GM21786 (cell line): ENCODE results near the gene CCSAP.
A peak's percentile ranks its signal among the peaks of the same experiment; 100 is the strongest.

Source experiments
- ATAC-seq: cut with Tn5 transposase; IDR thresholded peaks from one replicate; pipeline ENCODE4 v1.9.1; 2021; ENCODE audit not compliant: unreplicated experiment

The CCSAP gene

GRCh38 chr1:229288516-229288915 is 54.3 kb downstream of the CCSAP start:
- ATAC-seq = no peak

GRCh38 chr1:229287267-229287666 is 55.6 kb downstream of the CCSAP start:
- no peak for ATAC-seq

- no peak for ATAC-seq
These were observed 56.6 kb downstream of the CCSAP start for GRCh38 chr1:229286099-229286766.

- ATAC-seq = no peak
These were observed 57.4 kb downstream of the CCSAP start for GRCh38 chr1:229285440-229285839.

- no peak for ATAC-seq
These were observed 58.0 kb downstream of the CCSAP start for GRCh38 chr1:229284887-229285286.

- ATAC-seq = no peak
These were observed 59.6 kb downstream of the CCSAP start for GRCh38 chr1:229283183-229283611.

- ATAC-seq = no peak
These were observed 60.5 kb downstream of the CCSAP start for GRCh38 chr1:229282295-229282823.

- ATAC-seq = no peak
These were observed 61.4 kb downstream of the CCSAP start for GRCh38 chr1:229281339-229281926.

- no peak for ATAC-seq
These were observed 61.9 kb downstream of the CCSAP start for GRCh38 chr1:229280921-229281320.

- no peak for ATAC-seq
These were observed 62.6 kb downstream of the CCSAP start for GRCh38 chr1:229280037-229280828.

- no peak for ATAC-seq
These were observed 63.6 kb downstream of the CCSAP start for GRCh38 chr1:229279242-229279641.

- ATAC-seq = no peak
These were observed 64.6 kb downstream of the CCSAP start for GRCh38 chr1:229278120-229278741.

- no peak for ATAC-seq
These were observed 67.8 kb downstream of the CCSAP start for GRCh38 chr1:229275005-229275404.

GRCh38 chr1:229273507-229274232 is 69.2 kb downstream of the CCSAP start:
- no peak for ATAC-seq

- no peak for ATAC-seq
These were observed 70.4 kb downstream of the CCSAP start for GRCh38 chr1:229272164-229273158.

GRCh38 chr1:229271448-229272159 is 71.2 kb downstream of the CCSAP start:
- ATAC-seq = peak; percentile 36
